ENCODE measurements around the gene PHETA2. TPM values are rescaled to one million over a fixed set of nuclear protein-coding genes. Genes with fewer than 3 reads are reported as not detected.

PHETA2 gene
- total and polyA plus RNA-seq, 2 donors (not counting 3 experiments of a cell fraction or from before 2014, with no cell fraction given), result 25.4 to 29.9 TPM

- peaks cover 20% of the 10 kb centered on the region for H3K79me2 ChIP-seq (ENCODE audit: control insufficient read depth, insufficient read depth, low read length)
- FAIRE-seq, result no peak
- DNase-seq (ENCODE audit: low read depth, low spot score), result peak; percentile 62
- H3K36me3 ChIP-seq (ENCODE audit: control insufficient read depth in 2 of 2, extremely low read depth in 1 of 2, insufficient read depth in 2 of 2, low read length in 2 of 2), result peaks cover 14 to 18% of the 10 kb centered on the region in 2 experiments
- H3K4me3 ChIP-seq (replicated peaks in 1 of 3; ENCODE audit: insufficient read depth in 1 of 3, low read depth in 1 of 3, low read length in 3 of 3), result no peak overlapping the region
- H3K27ac ChIP-seq (ENCODE audit: insufficient read depth, low read depth, low read length), result no peak overlapping the region
- no peaks in the 10 kb centered on the region for H3K27me3 ChIP-seq (ENCODE audit: control insufficient read depth in 2 of 2, insufficient read depth in 2 of 2, low read length in 2 of 2)
- no TSS peak for BruUV-seq (replicated peaks)
- H3K9ac ChIP-seq (replicated peaks; ENCODE audit: extremely low read depth, insufficient read depth, low read length), result no peak overlapping the region
- ChIA-PET CTCF (no interaction called here), POLR2A (no interaction called here)
- no peaks in the 10 kb centered on the region for H3K9me1 ChIP-seq (replicated peaks; ENCODE audit: control insufficient read depth, extremely low read depth, insufficient read depth, low read length)
- no peaks in the 10 kb centered on the region for H3K9me3 ChIP-seq (replicated peaks; ENCODE audit: control insufficient read depth, insufficient read depth, low read length)
- intact Hi-C loops (cut with micrococcal nuclease) (no loop called here), dilution Hi-C loops (cut with MboI; ENCODE audit: extremely low pct_ligation_motif_present, low sequenced_read_pairs) (no loop called here)
- H4K20me1 ChIP-seq (replicated peaks; ENCODE audit: control insufficient read depth, extremely low read depth, insufficient read depth, low read length), result no peaks in the 10 kb centered on the region
- H3K4me1 ChIP-seq (ENCODE audit: control insufficient read depth, extremely low read depth, insufficient read depth, low read length), result peaks cover 2% of the 10 kb centered on the region
- H2AFZ ChIP-seq (ENCODE audit: low read depth, low read length), result no peak overlapping the region
- TF ChIP-seq EZH2 (IDR thresholded peaks at IDR 0.05; ENCODE audit: borderline replicate concordance, low read depth, low read length, severe bottlenecking) (no peak), JUN (IDR thresholded peaks at IDR 0.05; ENCODE audit: borderline replicate concordance, insufficient read depth, insufficient read length, low read depth) (no peak), POLR2AphosphoS5 (IDR thresholded peaks at IDR 0.05; ENCODE audit: insufficient read depth, low read depth, low read length) (no peak), POLR2A (IDR thresholded peaks at IDR 0.05; ENCODE audit: low read depth, low read length) (no peak), MYC (IDR thresholded peaks at IDR 0.05; ENCODE audit: low read depth, low read length) (no peak), FOS (IDR thresholded peaks at IDR 0.05; ENCODE audit: borderline replicate concordance, insufficient read depth, low read length) (no peak), GATA2 (IDR thresholded peaks at IDR 0.05; ENCODE audit: insufficient read depth, insufficient read length, low read depth, low read length) (no peak)
- TF ChIP-seq, protein P1, sequence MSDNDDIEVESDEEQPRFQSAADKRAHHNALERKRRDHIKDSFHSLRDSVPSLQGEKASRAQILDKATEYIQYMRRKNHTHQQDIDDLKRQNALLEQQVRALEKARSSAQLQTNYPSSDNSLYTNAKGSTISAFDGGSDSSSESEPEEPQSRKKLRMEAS (IDR thresholded peaks at IDR 0.05; ENCODE audit: insufficient read depth, insufficient read length), result no peak
- TF ChIP-seq, protein P2, sequence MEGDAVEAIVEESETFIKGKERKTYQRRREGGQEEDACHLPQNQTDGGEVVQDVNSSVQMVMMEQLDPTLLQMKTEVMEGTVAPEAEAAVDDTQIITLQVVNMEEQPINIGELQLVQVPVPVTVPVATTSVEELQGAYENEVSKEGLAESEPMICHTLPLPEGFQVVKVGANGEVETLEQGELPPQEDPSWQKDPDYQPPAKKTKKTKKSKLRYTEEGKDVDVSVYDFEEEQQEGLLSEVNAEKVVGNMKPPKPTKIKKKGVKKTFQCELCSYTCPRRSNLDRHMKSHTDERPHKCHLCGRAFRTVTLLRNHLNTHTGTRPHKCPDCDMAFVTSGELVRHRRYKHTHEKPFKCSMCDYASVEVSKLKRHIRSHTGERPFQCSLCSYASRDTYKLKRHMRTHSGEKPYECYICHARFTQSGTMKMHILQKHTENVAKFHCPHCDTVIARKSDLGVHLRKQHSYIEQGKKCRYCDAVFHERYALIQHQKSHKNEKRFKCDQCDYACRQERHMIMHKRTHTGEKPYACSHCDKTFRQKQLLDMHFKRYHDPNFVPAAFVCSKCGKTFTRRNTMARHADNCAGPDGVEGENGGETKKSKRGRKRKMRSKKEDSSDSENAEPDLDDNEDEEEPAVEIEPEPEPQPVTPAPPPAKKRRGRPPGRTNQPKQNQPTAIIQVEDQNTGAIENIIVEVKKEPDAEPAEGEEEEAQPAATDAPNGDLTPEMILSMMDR (IDR thresholded peaks at IDR 0.05; ENCODE audit: extremely low read depth in 1 of 2, insufficient read depth in 1 of 2, low read depth in 1 of 2, low read length in 2 of 2), result no peak
- no peak overlapping the region for H3K4me2 ChIP-seq (ENCODE audit: insufficient read depth, low read length)
Observed at GRCh38 chr22:42086051-42086450, 12.0 kb downstream of the PHETA2 start.

Measured in endothelial cell of umbilical vein (primary cell).